ENCODE data around the gene LARP6. TPM values are rescaled to one million over a fixed set of nuclear protein-coding genes. Genes with fewer than 3 reads are reported as not detected.
"Not testable (repeated sequence)": the region's sequence is repeated elsewhere in the genome, so short reads cannot be mapped to it uniquely, and the experiment has no call there.

The LARP6 gene
- total RNA-seq, 1 experiment from 2014 or later: 66.3 TPM

DNA sequence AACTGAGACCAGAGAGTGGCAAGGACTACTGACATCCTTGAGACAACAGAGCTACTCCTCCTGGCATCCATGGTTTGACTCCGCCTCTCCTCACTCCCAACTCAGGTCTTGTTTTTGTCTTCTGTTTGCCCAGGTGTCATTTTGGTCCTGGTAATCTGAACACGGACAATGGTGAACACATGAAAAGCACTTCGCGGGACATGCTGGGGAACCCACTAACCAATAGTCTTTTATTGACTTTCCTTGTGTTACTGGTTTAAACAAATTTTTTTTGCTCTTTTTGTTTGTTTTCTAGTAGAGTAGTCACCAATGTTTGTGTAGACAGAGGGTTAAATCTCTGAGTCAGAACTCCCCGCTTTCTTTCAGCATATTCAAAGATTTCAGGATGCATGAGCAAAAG, 38.4 kb downstream of the LARP6 start:
- ATAC-seq (no peak), DNase-seq (ENCODE audit: low read depth, low spot score) (no peak)
- peaks cover 26% of the 10 kb centered on the region for H3K4me1 ChIP-seq (ENCODE audit: control insufficient read depth, insufficient read depth, low read length)
- POLR2A ChIA-PET: no interaction called here
- in situ Hi-C loops (cut with HindIII; ENCODE audit: low pct_unique_long_range_greater_than_20kb, low sequenced_read_pairs) (no loop called here), intact Hi-C loops (cut with micrococcal nuclease; ENCODE audit: unreplicated experiment) (no loop called here)
- CTCF ChIA-PET: no interaction called here
- H3K27ac ChIP-seq (ENCODE audit: low read length): peak overlapping the region; percentile 45; the same call in 1 of the 2 replicates
- peaks cover 6% of the 10 kb centered on the region; the same call in 1 of the 2 replicates for H3K9me3 ChIP-seq (ENCODE audit: control insufficient read depth, insufficient read depth, low read depth, low read length)
- no peaks in the 10 kb centered on the region for H3K27me3 ChIP-seq (ENCODE audit: control insufficient read depth, insufficient read depth, low read length)
- H3K36me3 ChIP-seq (ENCODE audit: control insufficient read depth, insufficient read depth, low read length): no peaks in the 10 kb centered on the region
- TF ChIP-seq CTCF (IDR thresholded peaks at IDR 0.05) (no peak), TCF7L2 (IDR thresholded peaks at IDR 0.05; ENCODE audit: low read depth, low read length) (no peak), POLR2AphosphoS5 (IDR thresholded peaks at IDR 0.05; ENCODE audit: low read depth, low read length) (no peak), SIN3A (IDR thresholded peaks at IDR 0.05; ENCODE audit: borderline replicate concordance, insufficient read depth, low read depth, low read length) (no peak)
- TF ChIP-seq, protein P1, sequence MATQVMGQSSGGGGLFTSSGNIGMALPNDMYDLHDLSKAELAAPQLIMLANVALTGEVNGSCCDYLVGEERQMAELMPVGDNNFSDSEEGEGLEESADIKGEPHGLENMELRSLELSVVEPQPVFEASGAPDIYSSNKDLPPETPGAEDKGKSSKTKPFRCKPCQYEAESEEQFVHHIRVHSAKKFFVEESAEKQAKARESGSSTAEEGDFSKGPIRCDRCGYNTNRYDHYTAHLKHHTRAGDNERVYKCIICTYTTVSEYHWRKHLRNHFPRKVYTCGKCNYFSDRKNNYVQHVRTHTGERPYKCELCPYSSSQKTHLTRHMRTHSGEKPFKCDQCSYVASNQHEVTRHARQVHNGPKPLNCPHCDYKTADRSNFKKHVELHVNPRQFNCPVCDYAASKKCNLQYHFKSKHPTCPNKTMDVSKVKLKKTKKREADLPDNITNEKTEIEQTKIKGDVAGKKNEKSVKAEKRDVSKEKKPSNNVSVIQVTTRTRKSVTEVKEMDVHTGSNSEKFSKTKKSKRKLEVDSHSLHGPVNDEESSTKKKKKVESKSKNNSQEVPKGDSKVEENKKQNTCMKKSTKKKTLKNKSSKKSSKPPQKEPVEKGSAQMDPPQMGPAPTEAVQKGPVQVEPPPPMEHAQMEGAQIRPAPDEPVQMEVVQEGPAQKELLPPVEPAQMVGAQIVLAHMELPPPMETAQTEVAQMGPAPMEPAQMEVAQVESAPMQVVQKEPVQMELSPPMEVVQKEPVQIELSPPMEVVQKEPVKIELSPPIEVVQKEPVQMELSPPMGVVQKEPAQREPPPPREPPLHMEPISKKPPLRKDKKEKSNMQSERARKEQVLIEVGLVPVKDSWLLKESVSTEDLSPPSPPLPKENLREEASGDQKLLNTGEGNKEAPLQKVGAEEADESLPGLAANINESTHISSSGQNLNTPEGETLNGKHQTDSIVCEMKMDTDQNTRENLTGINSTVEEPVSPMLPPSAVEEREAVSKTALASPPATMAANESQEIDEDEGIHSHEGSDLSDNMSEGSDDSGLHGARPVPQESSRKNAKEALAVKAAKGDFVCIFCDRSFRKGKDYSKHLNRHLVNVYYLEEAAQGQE (IDR thresholded peaks at IDR 0.05; ENCODE audit: insufficient read depth in 1 of 2, low read depth in 2 of 2, low read length in 1 of 2): no peak
- BruUV-seq (replicated peaks): no TSS peak
- H3K4me3 ChIP-seq (ENCODE audit: low read depth in 2 of 2, low read length in 2 of 2): no peak overlapping the region

GRCh38 chr15:70815011-70815410, 38.9 kb downstream of the LARP6 start:
- H3K27me3 ChIP-seq (ENCODE audit: control insufficient read depth, insufficient read depth, low read length); H3K9me3 ChIP-seq (ENCODE audit: control insufficient read depth, insufficient read depth, low read depth, low read length); H3K36me3 ChIP-seq (ENCODE audit: control insufficient read depth, insufficient read depth, low read length); CTCF ChIA-PET; H3K4me3 ChIP-seq (ENCODE audit: low read depth in 2 of 2, low read length in 2 of 2); ATAC-seq; in situ Hi-C loops (cut with HindIII; ENCODE audit: low pct_unique_long_range_greater_than_20kb, low sequenced_read_pairs); BruUV-seq (replicated peaks); POLR2A ChIA-PET; intact Hi-C loops (cut with micrococcal nuclease; ENCODE audit: unreplicated experiment); DNase-seq (ENCODE audit: low read depth, low spot score): not testable (repeated sequence)
- Histone ChIP-seq H3K27ac (ENCODE audit: low read length) (peak overlapping the region; percentile 74; the same call in 1 of the 2 replicates), H3K4me1 (ENCODE audit: control insufficient read depth, insufficient read depth, low read length) (peaks cover 26% of the 10 kb centered on the region)

- BruUV-seq (replicated peaks): no TSS peak
- TF ChIP-seq CTCF (IDR thresholded peaks at IDR 0.05) (no peak), POLR2AphosphoS5 (IDR thresholded peaks at IDR 0.05; ENCODE audit: low read depth, low read length) (no peak), TCF7L2 (IDR thresholded peaks at IDR 0.05; ENCODE audit: low read depth, low read length) (no peak; the same call in 1 of the 2 replicates), SIN3A (IDR thresholded peaks at IDR 0.05; ENCODE audit: borderline replicate concordance, insufficient read depth, low read depth, low read length) (no peak)
- TF ChIP-seq, protein P1 (IDR thresholded peaks at IDR 0.05; ENCODE audit: insufficient read depth in 1 of 2, low read depth in 2 of 2, low read length in 1 of 2): no peak
- H3K27me3 ChIP-seq (ENCODE audit: control insufficient read depth, insufficient read depth, low read length): no peaks in the 10 kb centered on the region
- no peak for DNase-seq (ENCODE audit: low read depth, low spot score)
- H3K36me3 ChIP-seq (ENCODE audit: control insufficient read depth, insufficient read depth, low read length): no peaks in the 10 kb centered on the region
- ATAC-seq: peak; percentile 50
- no peaks in the 10 kb centered on the region for H3K9me3 ChIP-seq (ENCODE audit: control insufficient read depth, insufficient read depth, low read depth, low read length)
- in situ Hi-C loops (cut with HindIII; ENCODE audit: low pct_unique_long_range_greater_than_20kb, low sequenced_read_pairs) (no loop called here), intact Hi-C loops (cut with micrococcal nuclease; ENCODE audit: unreplicated experiment) (loop anchor here (5.0 kb wide), 2 partner anchors 51 to 136 kb away; partner anchors contain the start of gene UACA)
- H3K27ac ChIP-seq (ENCODE audit: low read length): peak overlapping the region; percentile 74
- peaks cover 27% of the 10 kb centered on the region for H3K4me1 ChIP-seq (ENCODE audit: control insufficient read depth, insufficient read depth, low read length)
- ChIA-PET POLR2A (interaction anchor here (1.3 kb wide), 1 partner anchor 17 kb away, joined by 3 read pairs; no protein-coding TSS in a partner anchor), CTCF (interaction anchor here (1.6 kb wide), 2 partner anchors 47 to 90 kb away, joined by 4 to 21 read pairs; no protein-coding TSS in a partner anchor)
- H3K4me3 ChIP-seq (ENCODE audit: low read depth in 2 of 2, low read length in 2 of 2): peak overlapping the region in 1 of 2 experiments; percentile 66; a peak in 2 of 4 replicates
Observed at GRCh38 chr15:70812827-70813364, 41.1 kb downstream of the LARP6 start.
